ENCODE measurements around the gene MTERF1. TPM values are rescaled to one million over a fixed set of nuclear protein-coding genes. Genes with fewer than 3 reads are reported as not detected.

Gene MTERF1
- total RNA-seq, 1 donor from 2014 or later = 6.6 TPM

DNA sequence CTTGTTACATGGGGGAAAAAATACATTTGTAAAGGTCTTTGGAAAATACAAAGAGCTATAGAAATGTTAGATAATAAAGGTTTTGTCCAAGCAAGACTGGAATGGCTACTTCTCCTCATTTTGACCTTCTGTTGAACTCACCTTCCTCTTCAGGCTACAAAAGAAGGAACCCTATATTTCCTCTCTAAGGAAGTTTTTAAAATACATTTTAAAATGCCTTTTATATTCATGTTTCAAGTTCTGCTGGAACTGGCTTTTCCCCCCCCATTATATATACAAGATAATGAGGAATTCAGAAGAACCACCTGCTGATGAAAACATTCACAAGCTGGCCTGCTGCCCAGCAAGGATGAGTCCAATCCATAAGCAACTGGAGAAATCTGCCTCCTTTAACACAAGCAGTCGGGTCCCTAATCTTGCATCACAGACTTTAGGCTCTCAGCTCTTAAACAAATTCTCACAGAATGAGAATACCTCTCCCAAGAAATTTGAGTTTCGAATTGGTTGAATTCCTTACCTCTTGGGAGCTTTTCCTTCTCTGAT, 44.6 kb downstream of the MTERF1 start:
- ATAC-seq (no peak), DNase-seq (ENCODE audit: low spot score) (no peak)

DNA sequence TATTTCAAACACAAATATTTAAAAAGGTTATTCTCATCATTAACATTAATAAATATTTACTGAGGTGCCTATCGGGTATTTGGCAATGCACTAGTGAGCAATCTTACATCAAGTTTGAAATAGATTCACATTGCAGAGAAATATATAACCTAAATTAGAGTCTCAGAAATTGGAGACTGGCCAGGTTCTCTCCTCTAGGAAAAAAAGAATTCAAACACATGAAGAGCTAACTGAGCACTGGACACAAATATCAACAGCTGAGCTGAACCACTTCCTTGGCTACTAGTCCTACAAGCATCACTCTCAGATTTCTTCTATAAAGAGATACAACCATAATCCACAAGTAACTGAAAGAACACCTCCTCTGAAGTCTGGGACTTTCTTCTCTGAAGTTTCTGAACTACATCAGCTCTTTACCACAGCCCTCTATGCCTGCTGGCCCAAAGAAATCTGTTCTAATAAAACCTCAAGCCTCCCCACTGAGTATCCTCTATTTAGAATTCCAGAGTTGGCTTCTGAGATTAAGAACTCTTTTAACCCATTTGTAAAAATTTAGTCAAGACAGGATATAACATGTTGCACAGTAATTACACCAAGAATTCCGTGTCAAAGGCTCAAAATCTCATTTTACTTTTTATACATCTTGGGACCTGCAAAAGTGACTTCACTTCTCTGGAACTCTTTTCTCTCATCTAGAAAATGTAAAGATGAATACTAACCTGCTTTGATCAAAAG, 45.2 kb downstream of the MTERF1 start:
- no peak for ATAC-seq
- DNase-seq (ENCODE audit: low spot score) = no peak

DNA sequence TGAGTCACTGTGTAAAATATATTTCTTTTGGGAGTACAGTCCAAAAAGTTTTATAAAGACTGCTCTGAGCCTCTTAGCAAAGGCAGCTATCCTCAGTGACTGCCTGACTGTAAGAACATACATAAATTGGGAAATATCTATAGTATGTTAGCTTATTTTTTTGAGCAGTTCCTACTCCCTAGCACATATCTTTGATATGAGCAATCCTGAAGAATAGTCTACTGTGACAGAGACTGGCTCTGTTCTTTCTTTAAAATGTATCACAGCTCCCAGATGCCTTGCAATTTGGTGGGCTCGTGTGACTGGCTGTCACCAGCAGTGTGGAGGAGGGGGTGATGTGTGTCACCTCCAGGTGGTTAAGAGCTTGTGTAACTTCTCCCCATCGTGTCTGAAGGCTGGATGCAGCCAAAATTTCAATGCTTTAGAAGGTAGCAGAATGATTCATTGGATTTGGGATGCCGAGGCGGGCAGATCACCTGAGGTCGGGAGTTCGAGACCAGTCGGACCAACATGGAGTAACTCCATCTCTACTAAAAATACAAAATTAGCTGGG, 47.9 kb downstream of the MTERF1 start:
- no peak for ATAC-seq

DNA sequence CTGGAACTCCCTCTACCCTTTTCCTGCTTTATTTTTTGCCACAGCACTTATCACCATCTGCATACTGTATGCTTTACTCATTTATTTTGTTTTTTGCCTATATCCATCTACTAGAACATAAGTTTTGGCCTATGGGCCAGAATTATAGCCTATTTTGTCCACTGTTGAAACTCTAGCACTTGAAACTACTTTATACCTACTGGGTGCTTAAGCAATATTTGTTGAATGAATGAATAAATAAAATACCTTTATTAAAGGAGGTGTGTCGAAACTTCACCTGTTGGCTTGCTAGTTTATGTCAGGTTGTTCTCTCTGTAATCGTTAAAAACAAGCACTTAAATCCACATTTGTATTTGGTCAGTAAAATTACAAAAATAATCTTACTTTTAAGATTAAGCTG, 53.3 kb downstream of the MTERF1 start:
- ATAC-seq = no peak
- no peak for DNase-seq (ENCODE audit: low spot score)

More for the DNA sequence above, 47.9 kb downstream of the MTERF1 start:
- no peak for DNase-seq (ENCODE audit: low spot score)

DNA sequence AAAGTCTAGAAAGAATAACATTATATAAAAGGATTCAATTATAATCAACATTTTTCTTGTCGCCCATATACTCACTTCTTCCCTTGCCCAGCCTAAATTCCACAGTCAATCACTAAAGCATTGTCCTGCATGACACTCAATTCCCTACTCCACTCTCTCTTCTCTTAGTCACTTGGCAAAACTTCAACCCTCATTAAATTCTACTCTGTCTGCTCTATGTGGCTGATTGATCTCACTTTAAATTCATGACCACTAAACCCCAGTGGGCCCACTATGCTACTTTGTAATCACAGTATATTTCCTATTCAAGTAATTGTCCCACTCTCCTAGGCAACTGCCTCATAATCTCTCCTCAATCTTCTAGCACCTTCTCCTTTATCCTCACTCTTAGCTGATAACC, 54.1 kb downstream of the MTERF1 start:
- DNase-seq (ENCODE audit: low spot score) (no peak), ATAC-seq (no peak)

DNA sequence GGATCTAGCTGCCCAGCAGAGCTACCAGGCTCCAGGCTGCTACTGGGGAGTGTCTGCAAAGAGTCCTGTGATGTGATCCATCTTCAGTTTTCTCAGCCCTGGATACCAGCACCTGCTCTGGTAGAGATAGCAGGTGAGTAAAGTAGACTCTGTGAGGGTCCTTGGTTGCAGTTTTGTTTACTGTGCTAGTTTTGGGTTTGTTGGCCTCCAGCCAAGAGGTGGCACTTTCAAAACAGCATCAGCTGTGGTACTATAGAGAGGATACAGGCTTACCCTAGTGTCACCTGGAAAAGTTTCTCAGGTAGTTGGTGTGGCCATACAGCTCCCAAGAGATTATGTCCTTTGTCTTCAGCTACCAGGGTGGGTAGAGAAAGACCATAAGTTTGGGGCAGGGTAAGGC, 56.3 kb downstream of the MTERF1 start:
- ATAC-seq (no peak), DNase-seq (ENCODE audit: low spot score) (no peak)

Other genes starting within 250 kb of the MTERF1 start
- 43.9 TPM for gene AKAP9, start 60.2 kb upstream of the MTERF1 start, total RNA-seq